Kidney glomerular epithelial cell (primary cell): ENCODE results near the gene RPRD1B.

Experiments used
- DNase-seq: peaks from one replicate; lab custom pipeline; 2025; lab: John Stamatoyannopoulos, UW

The RPRD1B gene

DNA sequence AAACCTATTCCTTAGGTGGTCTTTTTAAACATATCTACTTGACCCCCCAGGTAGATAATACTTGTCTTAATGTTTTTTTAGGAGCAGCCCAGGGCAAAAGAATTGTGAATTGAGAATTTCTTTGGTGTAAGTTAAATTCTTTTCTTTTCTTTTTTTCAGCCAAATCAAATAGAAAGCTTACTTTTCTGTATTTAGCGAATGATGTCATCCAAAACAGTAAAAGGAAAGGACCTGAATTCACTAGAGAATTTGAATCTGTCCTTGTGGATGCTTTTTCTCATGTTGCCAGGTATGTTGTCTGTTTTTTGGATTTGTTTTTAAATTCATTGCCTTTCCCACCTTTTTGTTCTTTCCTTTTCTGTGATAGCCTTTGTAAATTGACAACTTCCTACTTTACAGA lies 6.7 kb downstream of the RPRD1B start:
- DNase-seq, result no peak

DNA sequence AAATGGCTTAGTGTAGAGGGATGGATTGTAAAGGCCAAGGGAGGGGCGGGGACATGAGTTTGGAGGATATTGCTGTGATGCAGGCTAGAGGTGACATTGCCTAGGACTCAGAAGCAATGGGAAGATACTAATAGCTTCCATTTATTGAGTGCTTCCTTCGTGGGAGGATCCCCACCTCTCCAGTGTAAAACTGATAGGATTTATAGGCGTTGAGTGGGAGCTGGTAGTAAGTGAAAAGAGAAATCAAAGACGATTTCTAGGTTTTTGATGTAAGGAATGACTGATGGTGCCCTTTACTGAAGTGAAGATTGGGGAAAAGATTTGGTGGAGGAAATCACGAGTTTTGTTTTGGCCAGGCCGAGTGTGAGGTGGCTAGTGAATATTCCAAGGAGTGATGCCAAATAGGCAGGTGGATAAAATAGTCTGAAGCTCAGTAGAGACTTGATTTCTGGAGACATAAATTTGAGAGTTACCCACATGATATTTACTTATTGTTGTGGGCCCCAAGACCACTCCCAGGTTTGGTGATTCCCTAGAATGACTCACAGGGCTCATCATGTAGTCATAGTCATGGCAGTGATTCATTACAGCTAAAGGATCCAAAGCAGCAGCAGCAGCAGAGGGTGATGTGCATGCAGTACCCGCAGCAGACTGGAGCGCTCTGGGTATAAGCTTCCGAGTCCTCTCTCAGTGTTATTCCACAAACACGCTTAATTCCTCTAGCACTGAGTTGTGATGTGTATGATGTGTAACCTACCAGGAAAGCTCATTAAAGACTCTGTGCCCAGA lies 10.2 kb downstream of the RPRD1B start:
- DNase-seq, result peak; percentile 68

DNA sequence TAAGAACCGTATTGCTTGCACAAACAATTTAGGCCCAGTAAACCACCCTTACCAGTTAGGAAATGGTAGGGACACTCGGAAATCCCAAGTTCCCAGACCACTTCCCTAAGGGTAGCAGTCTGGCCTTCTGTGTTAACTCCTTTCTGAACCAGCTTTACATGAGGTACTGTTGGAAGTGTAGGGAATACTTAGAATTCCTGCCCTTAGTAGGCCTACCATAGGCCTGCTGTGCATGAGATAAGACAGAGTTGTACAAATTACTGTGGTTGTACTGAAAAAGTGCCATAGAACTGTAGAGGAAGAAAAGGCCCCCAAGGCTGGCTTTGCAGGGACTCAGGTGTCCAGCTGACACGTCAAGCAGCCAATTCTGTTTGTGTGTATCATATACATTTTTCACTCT lies 11.1 kb downstream of the RPRD1B start:
- no peak for DNase-seq

DNA sequence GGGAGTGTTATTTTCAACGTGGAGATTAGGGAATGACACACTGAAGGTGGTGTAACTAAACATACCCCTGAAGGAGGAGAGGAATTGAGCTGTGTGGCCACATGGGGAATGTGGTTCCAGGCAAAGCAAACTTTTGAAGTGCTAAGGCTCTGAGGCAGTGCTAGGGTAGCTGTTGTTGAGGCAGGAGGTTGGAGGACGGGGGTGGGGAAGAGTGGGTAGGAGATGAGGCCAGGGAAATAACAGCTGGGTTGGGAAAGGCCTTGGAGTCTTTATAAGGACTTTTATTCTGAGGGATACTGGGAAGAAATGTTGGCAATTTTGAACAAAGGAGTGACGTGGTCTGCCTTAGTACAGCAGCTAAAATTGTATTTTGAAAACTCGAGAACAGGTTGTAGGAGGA lies 13.0 kb downstream of the RPRD1B start:
- no peak for DNase-seq

DNA sequence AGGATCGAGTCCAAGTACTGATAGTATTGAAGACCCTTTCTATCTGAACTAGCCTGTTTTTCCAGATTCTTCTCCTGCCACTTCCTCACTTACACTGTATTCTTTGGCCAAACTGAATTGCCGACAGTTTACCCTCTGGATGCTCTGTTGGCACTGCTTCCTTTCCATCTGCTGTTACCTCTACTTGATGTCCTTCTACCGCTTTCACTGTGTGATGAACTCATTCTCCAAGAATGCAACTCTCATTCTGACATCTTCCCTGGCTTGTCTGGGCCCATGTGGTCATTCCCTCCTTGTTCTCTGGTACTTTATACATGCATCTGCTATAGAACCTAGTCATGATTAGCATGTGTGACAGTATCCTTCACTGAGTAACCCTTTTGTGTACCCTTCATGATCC lies 16.3 kb downstream of the RPRD1B start:
- peak; percentile 79 for DNase-seq

DNA sequence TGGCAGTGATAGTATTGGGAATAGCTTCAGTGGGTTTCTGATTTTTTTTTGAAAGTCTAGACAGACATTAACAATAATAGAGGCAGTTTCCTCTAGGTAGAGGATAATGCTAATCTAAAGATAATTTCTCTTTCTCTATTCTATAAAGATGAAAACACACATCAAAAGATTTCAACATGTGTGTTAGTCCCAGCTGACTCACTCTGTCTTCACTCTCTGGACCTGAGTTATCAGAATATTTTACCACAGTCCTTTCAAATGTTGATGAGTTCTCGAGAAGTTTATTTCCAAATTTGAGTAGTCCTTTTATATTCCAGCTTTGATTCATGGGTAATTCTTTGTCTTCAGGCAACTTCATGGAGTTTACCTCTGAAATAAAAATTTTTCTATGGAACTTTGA lies 17.1 kb downstream of the RPRD1B start:
- peak; percentile 34 for DNase-seq

DNA sequence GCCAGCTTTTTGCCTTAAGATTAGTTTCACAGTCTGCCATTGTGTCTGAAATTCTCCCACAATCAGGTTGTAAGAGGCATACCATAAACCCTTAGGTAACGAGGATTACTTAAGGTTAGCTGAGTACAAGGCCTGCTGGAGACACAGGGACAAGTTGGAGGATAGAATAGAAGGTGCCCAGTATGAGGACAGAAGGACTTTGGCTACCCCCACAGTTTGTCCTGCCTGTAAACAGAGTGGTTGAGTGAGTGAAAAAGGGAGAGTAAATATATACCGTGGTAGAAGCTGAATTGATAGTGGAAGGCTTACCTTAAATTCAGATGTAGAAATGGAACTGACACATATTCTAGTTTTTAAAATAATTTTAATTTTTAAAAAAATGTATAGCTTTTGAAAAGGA lies 19.3 kb downstream of the RPRD1B start:
- no peak for DNase-seq

DNA sequence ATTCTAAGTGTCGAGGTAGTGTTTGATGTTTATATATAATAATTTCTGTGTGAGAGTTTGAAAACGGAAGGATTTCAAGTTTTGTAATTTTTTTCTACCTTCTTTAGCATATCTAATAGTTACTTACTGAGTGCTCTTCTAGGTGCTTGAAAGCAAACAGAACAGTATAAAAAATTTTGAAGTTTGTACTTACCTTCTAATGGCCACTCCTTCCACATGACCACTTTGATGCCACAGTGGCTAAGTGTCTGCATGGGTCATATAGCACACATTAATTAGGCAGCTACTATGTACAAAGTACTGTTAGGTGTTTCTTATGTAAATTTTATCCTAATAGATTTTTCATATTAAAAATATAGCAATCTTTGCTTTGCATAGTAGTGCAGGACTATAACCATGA lies 21.1 kb downstream of the RPRD1B start:
- no peak for DNase-seq

DNA sequence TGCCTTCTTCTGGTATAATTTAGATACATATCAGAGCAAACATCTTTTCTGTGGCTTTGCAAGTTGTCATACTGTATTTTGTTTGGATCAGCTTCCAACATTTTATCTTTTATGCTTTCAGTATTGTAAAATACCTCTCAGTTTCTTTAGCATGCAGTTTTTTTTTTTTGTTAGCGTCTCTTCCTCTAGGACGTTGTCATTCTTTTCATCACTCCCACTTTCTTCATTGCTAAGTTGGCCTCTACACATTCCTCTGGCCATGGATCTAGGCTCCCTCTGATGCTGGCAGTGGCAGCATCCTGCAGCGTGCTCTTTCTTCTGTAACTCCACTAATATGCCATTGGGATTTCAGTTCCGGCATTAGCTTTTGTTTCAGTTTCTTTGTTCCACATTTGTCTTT lies 21.7 kb downstream of the RPRD1B start:
- no peak for DNase-seq

DNA sequence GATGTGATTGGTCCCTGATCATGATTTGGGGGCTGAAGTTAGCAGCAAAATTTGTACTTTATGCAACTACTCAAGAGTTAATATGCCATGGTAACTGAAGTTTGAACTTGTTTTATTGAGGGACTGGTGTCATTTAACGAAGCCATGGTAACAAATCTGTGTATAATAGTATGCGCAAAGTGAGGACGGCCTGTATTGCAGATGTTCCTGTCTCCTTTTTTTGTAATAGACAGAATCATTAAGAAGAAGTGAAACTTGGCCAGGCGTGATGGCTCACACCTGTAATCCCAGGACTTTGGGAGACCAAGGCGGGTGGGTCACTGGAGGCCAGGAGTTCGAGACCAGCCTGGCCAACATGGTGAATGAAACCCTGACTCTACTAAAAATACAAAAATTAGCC lies 22.3 kb downstream of the RPRD1B start:
- DNase-seq, result no peak

DNA sequence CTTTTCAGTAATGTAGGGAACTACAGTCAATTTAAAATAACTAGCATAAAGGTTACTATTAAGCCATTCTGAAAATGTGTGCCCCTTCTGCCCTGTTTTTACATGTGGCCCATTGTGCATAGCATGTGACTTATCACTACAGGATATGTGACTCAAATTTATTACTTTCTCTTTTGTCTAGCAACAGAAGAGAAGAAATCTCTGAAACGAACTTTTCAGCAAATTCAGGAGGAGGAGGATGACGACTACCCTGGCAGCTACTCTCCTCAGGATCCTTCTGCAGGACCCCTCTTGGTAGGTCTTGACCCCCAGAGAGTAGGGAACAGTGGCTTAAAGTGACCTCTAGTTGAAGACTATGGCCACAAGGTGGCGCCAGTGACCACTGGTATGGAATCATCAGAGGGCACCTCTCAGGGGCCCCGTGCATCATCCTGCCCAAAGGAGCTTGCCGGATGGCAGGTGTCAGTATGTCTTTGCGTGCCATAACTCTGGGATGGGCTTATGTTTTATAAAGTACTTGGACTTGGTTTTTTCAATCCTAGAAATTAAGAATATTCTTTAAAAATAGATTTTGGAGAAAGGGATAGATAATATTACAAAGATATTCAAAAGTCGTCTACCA lies 23.9 kb downstream of the RPRD1B start:
- DNase-seq, result peak; percentile 22

DNA sequence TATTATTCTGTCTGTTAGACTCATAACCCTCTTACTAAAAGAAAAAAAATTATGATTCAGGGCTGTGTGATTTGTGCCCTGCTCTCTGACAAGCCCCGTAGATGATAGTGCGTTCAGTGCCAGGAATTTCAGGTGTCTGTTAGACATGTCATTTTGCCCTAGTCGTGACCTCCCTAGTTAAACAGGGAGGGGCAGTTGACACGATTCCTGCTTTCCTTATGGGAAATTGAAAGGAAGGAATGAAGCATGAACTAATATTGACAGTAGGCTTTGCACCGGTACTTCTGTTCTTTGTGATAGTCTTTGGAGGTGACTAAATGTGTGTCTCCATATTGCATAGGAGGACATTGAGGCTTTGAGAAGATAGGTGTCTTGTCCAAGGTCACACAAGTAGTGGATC lies 26.3 kb downstream of the RPRD1B start:
- no peak for DNase-seq

DNA sequence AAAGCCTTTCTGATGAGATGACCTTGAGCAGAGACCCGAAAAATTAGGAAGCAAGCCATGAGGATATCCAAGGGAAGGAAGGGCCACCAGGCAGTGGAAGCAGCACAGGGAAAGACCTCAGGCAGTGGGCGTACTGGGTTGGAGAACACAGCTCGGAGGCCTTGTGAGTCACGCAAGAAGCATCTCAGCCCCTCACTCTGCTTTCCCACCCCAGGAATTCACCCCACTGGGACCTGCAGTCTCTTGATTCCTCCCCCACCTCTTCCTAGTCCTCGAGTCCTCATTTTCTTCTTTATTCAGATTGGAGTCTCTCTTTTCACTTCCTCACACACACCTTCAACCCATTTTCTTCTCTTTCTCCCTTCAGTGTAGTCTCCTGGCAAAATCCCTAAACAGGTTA lies 27.0 kb downstream of the RPRD1B start:
- DNase-seq, result peak; percentile 5

DNA sequence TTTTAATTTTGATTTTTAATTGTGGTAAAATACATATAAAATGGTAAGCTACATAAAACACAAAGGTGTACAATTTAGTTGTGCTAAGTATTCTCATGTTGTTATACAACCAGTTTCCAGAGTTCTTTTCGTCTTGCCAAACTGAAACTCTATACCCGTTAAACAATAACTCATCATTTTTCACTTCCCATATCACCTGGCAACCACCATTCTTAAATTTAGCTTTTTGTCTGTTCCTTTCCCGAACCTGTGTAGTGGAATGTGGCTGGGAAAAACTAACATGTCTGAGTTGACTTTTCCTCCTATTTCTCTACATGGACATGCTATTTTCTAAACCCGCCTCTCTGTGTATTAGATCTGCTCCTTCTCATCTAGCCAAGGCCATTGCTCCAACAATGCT lies 27.6 kb downstream of the RPRD1B start:
- DNase-seq, result no peak

DNA sequence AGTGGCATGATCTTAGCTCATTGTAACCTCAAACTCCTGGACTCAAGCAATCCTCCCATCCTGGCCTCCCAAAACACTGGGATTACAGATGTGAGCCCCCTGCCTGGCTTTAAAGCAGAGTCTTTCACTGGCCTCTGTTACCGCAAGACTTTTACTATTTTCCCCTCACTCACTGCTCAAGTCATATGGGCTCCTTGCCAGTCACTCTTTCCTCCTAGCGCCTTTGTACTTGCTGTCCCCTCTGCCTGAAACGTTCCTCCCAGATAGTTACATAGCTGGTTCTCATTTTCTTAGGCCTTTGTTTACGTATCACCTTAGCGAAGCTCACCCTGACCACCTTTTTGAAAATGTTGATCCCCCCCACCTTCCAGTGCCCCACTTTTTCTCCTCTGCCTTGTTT lies 29.3 kb downstream of the RPRD1B start:
- no peak for DNase-seq

DNA sequence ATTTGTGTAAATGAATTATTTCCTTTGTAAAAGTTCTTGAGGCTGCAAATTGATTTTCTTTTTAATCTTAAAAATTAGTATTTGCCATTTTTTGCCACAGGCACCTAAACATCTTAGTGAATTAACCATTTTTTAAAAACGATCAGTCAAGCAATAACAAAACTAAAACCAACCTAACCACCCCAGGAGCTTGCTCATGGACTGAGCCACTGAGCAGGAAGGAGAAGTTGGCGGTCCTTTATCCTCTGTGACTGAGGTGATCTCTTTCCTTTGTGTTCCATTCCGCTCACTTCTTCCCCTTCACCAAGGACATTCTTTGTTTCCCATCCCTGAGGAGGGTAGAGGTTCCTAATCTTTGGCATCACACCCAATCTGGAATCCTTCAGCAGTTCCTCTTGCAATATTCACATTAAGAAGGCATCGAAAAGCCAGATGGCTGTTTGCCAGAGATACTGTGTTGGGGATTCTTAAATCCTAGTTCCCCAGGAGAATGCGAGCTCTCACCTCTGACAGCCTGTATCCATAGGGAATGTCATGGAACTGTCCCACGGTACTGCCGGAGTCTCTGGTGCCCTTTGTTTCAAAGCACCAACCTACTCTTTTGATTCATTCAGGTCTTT lies 30.5 kb downstream of the RPRD1B start:
- no peak for DNase-seq

DNA sequence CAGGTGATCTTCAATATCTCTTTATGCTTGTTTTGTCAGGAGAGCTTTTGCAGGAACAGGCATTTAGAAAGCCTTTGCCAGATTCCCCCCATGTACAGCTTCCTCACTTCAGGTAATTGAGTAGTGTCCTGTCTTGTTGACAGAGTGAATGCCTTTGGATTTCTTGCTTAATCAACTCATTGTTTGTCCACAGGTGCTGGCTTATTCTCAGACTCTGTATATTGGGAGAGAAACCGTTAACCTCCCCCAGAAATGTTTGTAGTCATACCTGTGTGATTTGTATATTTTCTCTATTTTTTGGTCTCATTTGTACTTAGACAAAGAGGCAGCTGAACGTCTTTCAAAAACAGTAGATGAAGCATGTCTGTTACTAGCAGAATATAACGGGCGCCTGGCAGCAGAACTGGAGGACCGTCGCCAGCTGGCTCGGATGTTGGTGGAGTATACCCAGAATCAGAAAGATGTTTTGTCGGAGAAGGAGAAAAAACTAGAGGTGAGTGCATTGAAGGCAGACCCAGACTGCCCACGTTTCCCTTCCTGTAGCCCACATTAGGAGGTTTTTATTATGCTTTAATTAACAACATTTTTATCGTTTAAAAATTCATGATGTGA lies 32.3 kb downstream of the RPRD1B start:
- no peak for DNase-seq

DNA sequence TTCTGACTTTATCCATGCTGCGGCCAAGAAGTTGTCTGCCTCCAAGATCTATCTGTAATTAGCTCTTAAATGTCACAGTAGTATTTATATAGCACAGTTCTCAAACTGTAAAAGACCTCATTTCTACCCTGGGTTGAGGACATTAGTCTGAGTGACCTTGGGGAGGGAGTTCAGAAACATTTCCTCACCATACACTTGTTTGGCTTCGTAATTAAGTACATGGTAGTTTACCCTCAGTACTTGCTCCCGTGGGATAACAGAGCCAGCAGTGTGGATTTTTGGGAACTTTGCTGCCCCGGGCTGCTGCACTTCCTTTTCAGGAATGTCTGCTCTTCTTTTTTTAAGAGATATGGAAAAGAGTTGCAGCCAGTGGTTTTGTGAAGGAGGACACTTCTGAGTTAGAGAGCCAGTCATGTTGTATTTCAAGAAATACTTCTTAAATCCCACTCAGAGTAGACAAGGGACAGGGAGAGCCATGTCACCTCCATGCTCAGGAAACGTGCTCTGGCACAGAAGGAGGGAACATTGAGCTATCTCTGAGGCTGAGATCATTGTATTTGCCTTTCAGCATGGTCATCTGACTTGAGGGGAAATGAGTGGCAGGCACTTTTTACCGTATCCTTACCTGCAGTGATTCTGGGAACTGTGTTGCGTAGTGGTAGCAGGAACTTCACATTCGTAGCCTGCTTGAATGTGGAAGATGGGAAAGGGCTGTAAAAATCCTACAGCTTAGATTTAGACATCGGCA lies 33.6 kb downstream of the RPRD1B start:
- DNase-seq, result no peak

DNA sequence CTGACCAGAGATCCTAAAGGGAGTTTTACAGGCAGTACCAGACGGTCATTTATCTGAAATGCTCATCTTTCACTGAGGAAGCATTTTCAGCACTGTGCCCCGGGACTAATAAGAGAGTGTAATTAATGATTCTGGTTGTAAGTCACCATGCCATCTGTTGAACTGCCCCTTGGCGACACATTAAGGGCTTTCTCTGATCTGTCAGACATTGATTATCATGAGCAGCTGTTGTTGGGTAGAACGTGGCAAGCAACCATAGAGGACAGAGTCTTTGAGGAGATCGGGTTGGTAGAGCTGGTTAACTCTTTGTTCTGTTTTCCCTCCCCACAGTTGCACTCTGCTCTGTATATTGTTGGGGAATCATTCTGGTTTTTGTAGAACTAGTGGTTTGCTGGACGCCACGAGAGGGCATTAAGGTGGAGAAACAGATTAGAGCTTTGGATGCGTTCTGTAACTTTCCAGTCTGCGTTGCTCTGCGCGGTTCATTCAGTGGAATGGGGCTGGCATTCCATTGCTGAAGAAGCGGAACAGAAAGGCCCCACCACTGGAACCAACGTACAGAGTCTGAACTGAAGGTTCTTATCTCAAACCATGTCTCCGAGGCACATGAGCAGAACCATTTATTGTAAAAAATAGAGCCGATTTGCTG lies 34.3 kb downstream of the RPRD1B start:
- DNase-seq, result no peak

DNA sequence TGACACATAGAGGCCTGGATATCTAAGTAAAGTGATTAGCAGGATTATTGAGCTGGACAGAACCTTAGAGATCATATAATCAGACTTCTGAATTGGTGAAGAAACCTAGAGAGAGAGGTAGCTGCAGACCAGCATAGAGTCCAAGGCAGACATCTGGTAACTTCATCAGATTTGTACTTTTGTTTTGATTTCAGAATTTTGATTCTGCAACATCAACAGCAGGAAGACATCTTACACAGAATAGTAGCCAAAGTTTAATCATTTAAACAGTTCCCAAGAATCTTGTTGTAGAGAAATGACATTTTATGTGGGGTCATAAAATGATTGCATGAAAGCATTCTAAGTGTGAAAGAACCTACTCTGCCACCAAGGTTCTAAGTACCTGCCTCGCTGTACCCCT lies 39.4 kb downstream of the RPRD1B start:
- no peak for DNase-seq

DNA sequence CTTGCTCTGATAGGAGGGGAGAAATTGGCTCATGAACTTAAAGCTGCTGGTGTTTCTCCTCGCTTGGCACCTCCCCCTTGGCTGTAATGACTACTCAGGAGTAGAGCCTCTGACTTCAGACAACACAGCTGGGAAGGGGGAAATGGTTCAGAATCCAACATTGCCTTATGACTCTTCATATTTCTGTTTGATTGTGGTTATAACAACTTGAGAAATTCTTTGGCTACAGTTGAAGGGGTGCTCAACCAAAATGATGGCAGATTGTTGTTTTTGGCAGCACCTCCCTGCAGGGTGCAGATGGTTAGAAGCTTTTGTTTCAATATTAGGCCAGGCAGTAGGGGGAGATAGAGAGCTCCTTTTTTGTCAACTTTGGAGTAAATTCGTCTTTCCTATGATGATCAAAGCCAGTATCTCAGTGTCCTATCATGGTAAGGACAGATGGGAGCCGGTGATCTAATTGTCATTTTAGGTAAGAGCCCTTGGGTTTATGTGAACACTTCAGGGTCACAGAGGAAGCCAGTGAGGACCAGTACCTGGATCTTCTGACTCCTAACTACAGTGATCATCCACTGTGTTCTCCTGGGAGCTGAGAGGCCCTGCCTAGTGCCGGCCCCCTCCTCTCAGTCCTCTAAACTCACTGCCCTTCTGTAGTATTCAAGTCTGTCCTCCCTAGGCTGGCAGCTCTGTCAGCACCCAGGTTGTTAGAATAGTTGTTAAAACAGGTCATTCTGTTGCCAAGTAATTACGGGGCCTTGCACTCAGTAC lies 39.9 kb downstream of the RPRD1B start:
- DNase-seq, result peak; percentile 73
